ENCODE measurements around the gene ACER2.

DNA sequence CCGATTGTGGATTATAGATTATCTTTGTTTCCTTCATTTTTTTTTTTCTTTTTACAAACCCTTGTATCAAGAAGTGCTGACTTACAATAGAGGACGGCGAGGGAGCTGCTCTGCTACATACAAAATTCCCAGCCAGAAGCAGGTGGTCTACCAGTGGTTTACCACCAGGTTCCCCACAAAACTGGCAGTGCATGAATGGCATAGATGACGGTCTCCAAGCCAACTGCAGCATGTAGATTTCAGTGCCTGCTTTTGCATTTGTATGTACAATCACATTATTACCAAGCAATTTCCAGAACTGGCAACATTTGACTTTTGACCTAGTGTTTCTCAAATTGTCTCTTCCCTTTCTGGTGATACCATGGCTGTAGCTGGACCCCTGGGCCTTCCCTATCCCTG is 84.0 kb downstream of the ACER2 start:
- TF ChIP-seq, protein P1, sequence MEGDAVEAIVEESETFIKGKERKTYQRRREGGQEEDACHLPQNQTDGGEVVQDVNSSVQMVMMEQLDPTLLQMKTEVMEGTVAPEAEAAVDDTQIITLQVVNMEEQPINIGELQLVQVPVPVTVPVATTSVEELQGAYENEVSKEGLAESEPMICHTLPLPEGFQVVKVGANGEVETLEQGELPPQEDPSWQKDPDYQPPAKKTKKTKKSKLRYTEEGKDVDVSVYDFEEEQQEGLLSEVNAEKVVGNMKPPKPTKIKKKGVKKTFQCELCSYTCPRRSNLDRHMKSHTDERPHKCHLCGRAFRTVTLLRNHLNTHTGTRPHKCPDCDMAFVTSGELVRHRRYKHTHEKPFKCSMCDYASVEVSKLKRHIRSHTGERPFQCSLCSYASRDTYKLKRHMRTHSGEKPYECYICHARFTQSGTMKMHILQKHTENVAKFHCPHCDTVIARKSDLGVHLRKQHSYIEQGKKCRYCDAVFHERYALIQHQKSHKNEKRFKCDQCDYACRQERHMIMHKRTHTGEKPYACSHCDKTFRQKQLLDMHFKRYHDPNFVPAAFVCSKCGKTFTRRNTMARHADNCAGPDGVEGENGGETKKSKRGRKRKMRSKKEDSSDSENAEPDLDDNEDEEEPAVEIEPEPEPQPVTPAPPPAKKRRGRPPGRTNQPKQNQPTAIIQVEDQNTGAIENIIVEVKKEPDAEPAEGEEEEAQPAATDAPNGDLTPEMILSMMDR (IDR thresholded peaks at IDR 0.05) = no peak
- TF ChIP-seq POLR2A (IDR thresholded peaks at IDR 0.05) = no peak

All from Peyer's patch (tissue), 4 donors.